ENCODE data around the gene IGFL3.

The IGFL3 gene

GRCh38 chr19:46141421-46141820 is 16.9 kb upstream of the IGFL3 start:
- in situ Hi-C loops (cut with MboI; ENCODE audit: low pct_unique_long_range_greater_than_20kb, low sequenced_read_pairs, unreplicated experiment): no loop called here
- no peak for DNase-seq (ENCODE audit: low spot score)
- no peak for TF ChIP-seq CTCF (IDR thresholded peaks at IDR 0.05; ENCODE audit: extremely low read depth, insufficient read depth, missing control alignments)

- DNase-seq (ENCODE audit: low spot score): no peak
- in situ Hi-C loops (cut with MboI; ENCODE audit: low pct_unique_long_range_greater_than_20kb, low sequenced_read_pairs, unreplicated experiment): no loop called here
- no peak for TF ChIP-seq CTCF (IDR thresholded peaks at IDR 0.05; ENCODE audit: extremely low read depth, insufficient read depth, missing control alignments)
These were observed 13.5 kb upstream of the IGFL3 start for GRCh38 chr19:46137915-46138473.

- in situ Hi-C loops (cut with MboI; ENCODE audit: low pct_unique_long_range_greater_than_20kb, low sequenced_read_pairs, unreplicated experiment): no loop called here
- TF ChIP-seq CTCF (IDR thresholded peaks at IDR 0.05; ENCODE audit: extremely low read depth, insufficient read depth, missing control alignments): no peak
- no peak for DNase-seq (ENCODE audit: low spot score)
These were observed 10.0 kb upstream of the IGFL3 start for GRCh38 chr19:46134527-46134926.

GRCh38 chr19:46133777-46134241 is 9.3 kb upstream of the IGFL3 start:
- DNase-seq (ENCODE audit: low spot score): no peak
- no peak for TF ChIP-seq CTCF (IDR thresholded peaks at IDR 0.05; ENCODE audit: extremely low read depth, insufficient read depth, missing control alignments)
- in situ Hi-C loops (cut with MboI; ENCODE audit: low pct_unique_long_range_greater_than_20kb, low sequenced_read_pairs, unreplicated experiment): no loop called here

- TF ChIP-seq CTCF (IDR thresholded peaks at IDR 0.05; ENCODE audit: extremely low read depth, insufficient read depth, missing control alignments): no peak
- DNase-seq (ENCODE audit: low spot score): no peak
- in situ Hi-C loops (cut with MboI; ENCODE audit: low pct_unique_long_range_greater_than_20kb, low sequenced_read_pairs, unreplicated experiment): no loop called here
These were observed 8.7 kb upstream of the IGFL3 start for GRCh38 chr19:46133101-46133627.

GRCh38 chr19:46132508-46133100 is 8.1 kb upstream of the IGFL3 start:
- in situ Hi-C loops (cut with MboI; ENCODE audit: low pct_unique_long_range_greater_than_20kb, low sequenced_read_pairs, unreplicated experiment): no loop called here
- TF ChIP-seq CTCF (IDR thresholded peaks at IDR 0.05; ENCODE audit: extremely low read depth, insufficient read depth, missing control alignments): no peak
- no peak for DNase-seq (ENCODE audit: low spot score)

All from GM13977 (cell line).